Activated T-cell treated with anti-CD3 and anti-CD28 coated beads for 1 hour (primary cell): Measurements from ENCODE around the gene SRGAP1.
"Not testable (repeated sequence)": the region's sequence is repeated elsewhere in the genome, so short reads cannot be mapped to it uniquely, and the experiment has no call there.

Experiments used
- DNase-seq: peaks from one replicate; pipeline ENCODE4 v3.0.0-alpha.2; 2020; ENCODE audit warnings: low read depth

SRGAP1 gene

GRCh38 chr12:64170730-64171129, 326.2 kb downstream of the SRGAP1 start:
- no peak for DNase-seq

DNA sequence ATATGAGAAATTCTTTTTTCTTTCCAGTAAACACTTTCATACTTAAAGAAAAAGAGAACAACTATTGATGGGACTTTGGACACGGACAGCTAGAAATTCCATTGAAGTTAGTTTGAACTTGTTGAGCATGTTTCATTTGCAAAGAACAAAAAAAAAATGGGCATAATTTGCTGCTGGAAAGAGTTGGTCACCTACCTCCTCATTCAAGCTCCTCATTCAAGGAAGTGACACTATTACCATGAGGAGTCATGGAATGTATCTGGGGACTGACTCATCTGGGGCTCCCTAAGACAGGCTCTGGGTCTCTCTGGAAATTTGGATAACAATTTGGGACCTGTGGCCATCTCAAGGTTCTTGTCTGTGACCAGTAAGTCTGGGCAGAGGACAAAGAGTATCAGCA, 327.2 kb downstream of the SRGAP1 start:
- DNase-seq, result no peak

- no peak for DNase-seq
Observed at GRCh38 chr12:64172143-64172970, 327.9 kb downstream of the SRGAP1 start.

DNA sequence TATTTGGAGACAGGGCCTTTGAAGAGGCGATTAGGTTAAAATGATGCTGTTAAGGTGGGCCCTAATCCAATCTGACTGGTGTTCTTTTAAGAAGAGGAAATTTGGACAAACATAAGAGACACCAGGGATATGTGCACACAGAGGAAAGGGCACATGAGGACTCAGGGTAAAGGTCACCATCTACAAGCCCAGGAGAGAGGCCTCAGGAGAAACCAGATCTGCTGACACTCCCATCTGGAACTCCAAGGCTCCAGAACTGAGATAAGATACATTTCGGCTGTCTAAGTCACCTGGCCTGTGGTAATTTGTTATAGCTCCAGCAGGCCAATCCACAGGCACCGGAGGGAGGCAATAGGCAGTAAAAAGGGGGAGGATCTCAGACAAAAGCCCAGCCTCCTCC, 329.0 kb downstream of the SRGAP1 start:
- no peak for DNase-seq

DNA sequence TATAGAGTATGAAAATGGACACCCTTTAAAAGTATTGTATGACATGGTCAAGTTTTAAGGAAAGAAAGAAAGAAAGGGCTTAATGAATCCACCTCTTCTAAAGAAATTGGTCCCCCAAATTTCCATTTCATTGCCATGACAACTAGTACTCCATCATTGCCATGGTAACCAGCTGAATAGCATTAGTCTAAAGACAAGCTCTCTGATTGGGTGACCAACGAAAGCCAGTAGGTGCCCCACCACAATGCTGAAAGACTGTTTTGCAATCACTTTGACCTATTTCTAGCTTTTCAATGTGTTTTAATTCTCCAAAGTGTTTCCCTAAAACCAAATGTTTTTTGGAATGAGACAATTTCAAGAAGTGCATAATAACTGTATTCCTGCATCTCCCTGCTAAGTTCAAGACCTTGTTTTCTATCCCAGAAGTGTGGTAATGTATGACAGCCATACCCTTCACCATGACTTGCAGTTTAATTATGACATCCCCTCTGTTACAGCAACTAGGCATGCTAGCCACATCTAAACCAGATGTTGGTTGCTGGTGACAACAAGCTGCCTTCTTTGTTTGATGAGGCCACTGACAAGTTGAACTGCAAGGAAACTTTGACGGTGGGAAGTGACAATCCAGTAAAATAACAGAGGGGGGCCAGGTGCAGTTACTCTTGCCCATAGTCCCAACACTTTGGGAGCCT, 330.9 kb downstream of the SRGAP1 start:
- no peak for DNase-seq

GRCh38 chr12:64177001-64177400, 332.5 kb downstream of the SRGAP1 start:
- no peak for DNase-seq

- DNase-seq, result no peak
Observed at GRCh38 chr12:64178122-64178521, 333.6 kb downstream of the SRGAP1 start.

GRCh38 chr12:64180951-64181350, 336.5 kb downstream of the SRGAP1 start:
- DNase-seq, result no peak

GRCh38 chr12:64181430-64182291, 337.2 kb downstream of the SRGAP1 start:
- no peak for DNase-seq

DNA sequence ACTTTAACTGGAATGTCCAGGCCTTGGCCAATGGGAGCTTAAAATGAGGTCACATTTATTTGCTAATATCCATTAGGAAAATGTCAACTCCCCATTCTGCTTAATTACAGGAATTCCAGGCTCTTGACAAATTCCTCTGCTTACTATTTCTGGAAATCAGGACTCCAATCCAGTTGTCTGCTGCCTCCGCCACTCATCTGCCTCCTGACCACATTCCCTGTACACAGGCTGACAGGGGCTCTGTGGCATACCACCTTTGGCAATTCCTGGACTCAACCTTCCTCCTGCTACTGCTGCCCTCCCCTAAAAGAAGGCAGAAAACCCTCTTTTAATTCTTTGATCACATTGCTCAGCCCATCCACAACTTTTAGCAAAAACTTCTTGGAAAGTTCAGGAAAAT, 339.7 kb downstream of the SRGAP1 start:
- no peak for DNase-seq

- DNase-seq, result no peak
Observed at GRCh38 chr12:64186789-64187188, 342.3 kb downstream of the SRGAP1 start.

DNA sequence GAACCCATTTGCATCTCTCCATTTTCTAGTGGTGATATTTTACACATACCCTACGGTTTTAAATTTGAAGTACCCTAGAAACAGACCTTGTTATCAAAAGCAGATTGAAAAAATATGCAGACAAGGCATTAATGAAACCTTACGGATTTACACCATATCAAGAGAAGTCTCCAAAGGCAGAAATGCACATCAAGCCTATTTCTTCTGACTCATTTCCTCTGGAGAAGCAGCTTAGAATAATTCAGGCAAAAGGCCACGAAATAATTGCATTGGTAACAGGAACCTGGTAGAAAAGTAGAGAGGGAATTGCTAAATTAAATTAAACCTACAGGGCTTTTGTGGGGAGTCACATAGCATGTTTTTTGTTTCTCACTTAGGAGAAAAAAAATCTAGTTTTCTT, 342.9 kb downstream of the SRGAP1 start:
- no peak for DNase-seq

GRCh38 chr12:64187794-64188193, 343.3 kb downstream of the SRGAP1 start:
- no peak for DNase-seq

DNA sequence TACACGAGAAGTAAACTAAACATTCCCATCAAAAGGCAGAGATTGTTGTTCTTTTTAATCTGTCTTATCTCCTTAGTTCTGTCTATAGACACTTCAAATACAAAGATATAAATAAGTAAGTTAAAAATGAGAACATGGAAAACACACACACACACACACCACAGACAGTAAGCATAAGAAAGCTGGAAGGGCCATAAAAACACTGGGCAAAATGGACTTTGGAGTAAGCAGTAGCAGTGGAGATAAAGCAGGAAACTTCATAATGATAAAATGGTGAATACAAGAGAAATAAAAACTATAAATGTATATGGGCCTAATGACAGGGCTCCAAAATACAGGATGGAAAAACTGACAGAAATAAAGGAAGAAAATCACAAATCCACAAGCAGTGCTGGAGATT, 345.0 kb downstream of the SRGAP1 start:
- DNase-seq, result no peak

DNA sequence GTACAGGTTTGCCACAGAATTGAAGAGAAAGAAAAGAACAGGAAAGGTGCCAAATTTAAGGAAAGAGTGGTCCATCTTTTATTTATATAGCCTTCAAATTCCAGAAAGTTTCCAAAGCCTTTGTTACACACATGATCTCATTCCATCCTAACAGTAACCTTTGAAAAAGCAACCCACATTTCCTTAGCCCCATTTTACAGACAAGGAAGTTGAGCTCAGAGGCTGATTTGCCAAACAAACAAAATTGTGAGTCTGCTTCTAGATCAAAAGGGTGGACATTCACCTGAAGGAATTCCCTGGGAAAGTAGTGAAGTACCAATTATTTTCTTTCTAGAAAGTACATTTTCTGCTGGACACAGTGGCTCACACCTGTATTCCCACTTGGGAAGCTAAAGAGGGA, 345.6 kb downstream of the SRGAP1 start:
- no peak for DNase-seq

- DNase-seq, result no peak
Observed at GRCh38 chr12:64192644-64193444, 348.3 kb downstream of the SRGAP1 start.

DNA sequence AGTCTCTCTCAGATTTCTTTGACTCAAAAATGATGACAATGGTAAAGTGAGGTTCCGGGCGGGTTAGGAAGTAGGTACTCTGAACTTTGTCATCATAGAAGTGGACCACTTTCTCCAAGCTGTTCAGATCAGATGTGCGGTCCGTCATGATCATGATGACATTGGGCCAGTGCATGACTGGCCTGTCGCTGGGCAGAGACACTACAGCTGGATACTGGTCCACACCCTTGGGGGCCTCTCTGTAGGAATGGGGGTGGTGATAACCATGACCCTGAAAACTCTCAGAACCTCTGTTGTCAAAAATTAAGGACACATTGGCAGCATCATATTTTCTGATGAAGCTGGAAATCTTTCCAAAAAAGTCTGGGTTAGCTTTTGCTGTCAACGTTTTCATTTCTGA, 349.4 kb downstream of the SRGAP1 start:
- no peak for DNase-seq

GRCh38 chr12:64194333-64195149, 350.0 kb downstream of the SRGAP1 start:
- DNase-seq, result no peak

DNA sequence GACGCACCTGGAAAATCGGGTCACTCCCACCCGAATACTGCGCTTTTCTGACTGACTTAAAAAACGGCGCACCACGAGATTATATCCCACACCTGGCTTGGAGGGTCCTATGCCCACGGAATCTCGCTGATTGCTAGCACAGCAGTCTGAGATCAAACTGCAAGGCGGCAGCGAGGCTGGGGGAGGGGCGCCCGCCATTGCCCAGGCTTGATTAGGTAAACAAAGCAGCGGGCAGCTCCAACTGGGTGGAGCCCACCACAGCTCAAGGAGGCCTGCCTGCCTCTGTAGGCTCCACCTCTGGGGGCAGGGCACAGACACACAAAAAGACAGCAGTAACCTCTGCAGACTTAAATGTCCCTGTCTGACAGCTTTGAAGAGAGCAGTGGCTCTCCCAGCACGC, 351.3 kb downstream of the SRGAP1 start:
- not testable (repeated sequence) for DNase-seq

DNA sequence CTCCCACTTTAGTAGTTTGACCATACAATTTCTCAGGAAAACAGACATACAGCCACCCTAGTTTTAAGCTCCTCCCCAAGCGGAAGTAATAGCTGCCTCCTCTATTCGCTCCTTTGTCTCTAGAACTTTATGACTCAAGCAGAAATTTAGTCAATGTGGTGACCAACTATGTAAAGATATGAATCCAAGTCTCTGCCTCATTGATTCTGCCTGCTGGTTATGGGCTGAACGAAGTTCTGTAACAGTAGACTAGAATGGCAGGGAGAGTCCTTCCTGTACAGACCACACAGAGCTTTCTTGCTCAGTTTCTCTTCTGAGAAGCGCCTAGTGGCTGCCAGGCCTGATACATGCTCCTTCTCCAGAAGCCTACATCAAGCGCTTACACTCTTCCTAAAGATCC, 358.5 kb downstream of the SRGAP1 start:
- no peak for DNase-seq

GRCh38 chr12:64203775-64204174, 359.3 kb downstream of the SRGAP1 start:
- DNase-seq, result no peak
